HG03575 (cell line): ENCODE results near the gene ABCG8.

Experiments used
- ATAC-seq: cut with Tn5 transposase; IDR thresholded peaks from one replicate; pipeline ENCODE4 v1.9.1; 2021; ENCODE audit not compliant: unreplicated experiment, insufficient number of reproducible peaks, low FRiP score; ENCODE audit errors: extremely low read depth

ABCG8 gene

DNA sequence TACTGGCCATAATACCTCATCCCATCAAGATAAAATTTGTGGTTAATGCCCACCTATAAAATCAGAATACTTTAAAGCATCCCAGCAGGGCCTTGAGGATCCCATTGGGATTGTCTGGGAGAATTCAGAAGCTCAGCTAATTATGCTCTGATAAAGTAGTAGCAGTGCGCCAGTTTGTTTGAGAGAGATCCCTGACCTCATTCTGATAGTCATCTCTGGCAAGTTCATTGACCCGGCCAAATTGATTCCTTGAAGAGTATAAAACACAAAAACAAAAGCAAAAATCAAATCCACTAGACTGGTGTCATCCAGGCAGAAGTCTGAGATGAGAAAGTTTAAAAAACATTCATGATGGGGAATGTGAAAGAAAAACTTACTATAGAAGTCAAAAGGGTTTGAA lies 14.3 kb upstream of the ABCG8 start:
- ATAC-seq, result no peak

- ATAC-seq, result no peak
These were observed 13.7 kb upstream of the ABCG8 start for GRCh38 chr2:43824951-43825493.

DNA sequence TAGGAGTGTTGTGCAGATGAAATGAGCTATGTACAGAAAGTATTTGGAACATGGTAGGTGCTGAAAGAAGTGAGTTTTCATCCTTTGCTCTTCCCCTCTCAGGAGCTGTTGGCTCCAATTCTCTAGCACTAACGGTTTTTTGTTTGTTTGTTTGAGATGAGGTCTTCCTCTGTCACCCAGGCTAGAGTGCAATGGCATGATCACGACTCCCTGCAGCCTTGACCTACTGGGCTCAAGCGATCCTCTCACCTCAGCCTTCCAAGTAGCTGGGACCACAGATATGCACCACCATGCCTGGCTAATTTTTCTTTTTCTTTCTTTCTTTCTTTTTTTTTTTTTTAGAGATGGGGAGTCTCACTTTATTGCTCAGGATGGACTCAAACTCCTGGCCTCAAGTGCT lies 12.9 kb upstream of the ABCG8 start:
- ATAC-seq, result no peak

GRCh38 chr2:43826305-43827250 lies 12.2 kb upstream of the ABCG8 start:
- no peak for ATAC-seq

GRCh38 chr2:43831543-43832294 lies 7.1 kb upstream of the ABCG8 start:
- no peak for ATAC-seq

GRCh38 chr2:43832457-43832856 lies 6.3 kb upstream of the ABCG8 start:
- no peak for ATAC-seq

- no peak for ATAC-seq
These were observed 1.7 kb upstream of the ABCG8 start for GRCh38 chr2:43837033-43837432.

DNA sequence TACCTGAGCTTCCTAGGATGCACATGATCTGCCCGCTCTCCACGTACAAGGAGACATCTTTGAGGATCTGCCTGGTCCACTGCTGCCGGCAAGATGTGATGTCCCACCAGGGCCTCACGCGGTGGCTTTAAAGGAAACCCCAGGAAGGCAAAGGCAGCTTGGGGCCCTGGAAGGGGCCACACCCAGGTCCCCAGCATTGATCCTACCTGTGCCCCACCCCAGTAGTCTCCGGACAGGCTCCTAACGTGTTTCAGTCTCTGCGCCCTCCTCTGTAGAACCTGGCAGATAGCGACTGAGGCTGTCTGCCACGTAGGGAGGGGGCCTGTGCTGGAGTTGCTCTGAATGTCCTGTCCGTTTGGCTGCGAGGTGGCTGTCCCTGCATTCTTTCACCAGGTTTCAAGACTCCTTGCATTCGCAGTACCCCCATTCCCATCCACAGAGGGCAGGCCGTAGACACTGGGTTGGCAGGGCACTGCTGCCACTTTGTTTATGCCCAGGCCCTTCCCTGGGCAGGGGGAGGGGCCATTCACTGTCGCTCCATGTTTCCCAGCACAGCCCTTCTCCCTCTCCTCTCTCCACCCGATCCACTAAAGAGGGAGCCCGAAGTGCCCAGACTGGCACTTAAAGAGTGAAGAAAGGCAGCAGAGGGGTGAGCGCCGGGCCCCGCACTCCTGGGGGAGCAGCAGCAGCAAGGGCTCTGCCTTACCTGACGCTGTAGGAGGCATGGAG lies 776 bp upstream of the ABCG8 start:
- no peak for ATAC-seq

DNA sequence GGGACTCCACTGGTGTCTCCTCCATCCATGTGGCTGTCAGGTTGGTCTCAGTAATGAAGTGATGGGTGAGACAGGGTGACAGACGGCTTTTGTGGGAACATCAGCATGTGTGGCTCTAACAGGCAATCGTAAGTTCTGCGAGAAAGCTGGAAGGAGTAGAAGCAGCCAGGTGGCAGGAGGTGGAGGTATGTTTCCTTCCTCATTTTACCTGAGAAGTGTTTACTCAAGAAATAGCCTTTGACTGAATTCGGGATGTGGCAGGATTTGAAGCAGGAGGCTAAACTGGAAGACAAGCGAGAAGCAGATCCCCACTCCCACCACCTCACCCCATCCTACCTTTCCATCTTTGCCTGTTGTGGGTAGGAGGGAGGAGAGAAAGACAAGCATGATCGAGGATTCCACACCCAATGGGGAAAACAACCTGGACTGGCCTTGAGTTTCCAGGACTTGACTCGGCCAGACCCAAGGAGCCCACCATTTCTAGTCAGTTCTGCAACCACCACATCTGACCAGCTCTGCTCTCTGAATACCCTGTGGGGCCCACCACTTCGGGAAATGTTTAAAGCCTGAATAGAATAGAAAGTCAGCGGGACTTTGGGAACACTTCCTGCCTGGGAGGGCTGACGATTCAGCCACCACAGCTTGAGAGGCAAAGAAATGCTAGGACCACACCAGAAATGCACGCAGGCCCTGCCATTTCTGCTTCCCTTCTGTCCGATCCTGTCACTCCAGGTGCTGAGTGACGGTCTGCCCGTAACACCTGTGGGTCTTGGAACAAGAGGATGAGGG lies 1.2 kb downstream of the ABCG8 start:
- no peak for ATAC-seq

DNA sequence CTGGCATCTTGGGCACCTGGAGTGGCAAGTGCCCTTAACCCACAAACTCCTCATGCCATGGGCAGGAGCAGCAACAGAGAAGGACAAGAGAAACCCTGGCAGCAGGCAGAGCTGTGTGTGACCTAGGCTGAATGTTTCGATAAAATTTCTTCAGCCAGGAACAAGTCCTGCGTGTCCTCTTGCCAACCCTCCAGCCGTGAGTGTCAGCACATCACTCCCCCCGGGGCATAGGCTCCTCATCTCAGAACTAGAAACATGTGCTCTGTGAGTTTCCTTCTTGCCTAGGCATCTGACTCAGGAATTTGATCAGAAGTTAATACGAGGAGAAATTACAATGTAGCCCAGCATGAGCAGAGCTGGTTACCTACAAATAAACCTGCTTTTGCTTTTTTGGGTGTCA lies 2.2 kb downstream of the ABCG8 start:
- ATAC-seq, result no peak

DNA sequence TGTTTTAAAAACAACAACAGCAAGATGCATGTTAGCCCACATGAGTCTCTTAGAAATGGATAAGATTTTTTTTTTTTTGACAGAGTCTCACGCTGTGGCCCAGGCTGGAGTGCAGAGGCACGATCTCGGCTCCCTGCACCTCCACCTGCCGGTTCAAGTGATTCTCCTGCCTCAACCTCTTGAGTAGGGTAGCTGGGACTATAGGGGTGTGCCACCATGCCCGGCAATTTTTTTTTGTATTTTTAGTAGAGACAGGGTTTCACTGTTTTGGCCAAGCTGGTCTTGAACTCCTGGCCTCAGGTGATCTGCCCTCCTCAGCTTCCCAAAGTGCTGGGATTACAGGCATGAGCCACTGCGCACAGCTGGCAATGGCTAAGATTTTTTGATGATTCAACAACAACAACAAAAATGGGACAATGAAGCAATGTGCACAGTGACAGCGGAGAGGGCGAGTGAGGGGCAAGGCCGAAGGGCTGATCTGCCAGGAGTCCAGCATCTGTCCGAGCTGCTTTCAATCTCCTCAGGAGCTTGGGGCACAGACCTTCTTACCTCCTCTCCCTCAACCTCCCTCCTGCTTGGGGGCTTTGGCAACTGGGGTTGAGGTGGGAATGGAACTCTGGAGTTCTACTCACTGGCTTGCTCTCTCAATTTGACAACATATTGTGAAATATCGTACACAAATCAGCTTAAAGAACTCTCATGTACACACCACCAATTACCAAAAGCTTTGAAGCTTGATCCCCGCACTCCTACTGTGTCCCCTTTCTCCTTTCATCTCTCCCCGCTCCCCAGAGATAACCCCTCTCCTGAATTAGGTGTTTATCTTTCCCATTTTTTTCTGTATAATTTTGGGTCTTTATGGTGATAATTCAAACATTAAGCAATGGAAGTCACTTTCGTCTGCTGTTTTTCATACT lies 3.4 kb downstream of the ABCG8 start:
- no peak for ATAC-seq

DNA sequence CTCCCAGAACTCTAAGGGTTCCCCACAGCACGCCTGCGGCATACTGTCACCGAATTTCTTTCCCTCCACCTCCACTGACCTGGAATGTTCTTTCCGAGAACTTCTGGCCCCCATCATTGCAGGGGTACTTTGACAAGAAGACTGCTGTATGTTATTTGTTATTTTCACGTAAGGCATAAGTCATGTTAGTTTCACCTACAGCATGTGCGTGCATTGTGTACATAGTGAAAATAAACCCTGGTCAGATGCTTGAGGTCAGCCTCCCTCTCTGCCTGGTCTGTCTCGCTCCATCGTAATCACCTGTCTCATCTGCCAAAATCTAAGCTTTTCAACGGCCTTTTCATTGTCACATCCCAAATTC lies 4.1 kb downstream of the ABCG8 start:
- ATAC-seq, result no peak

- no peak for ATAC-seq
These were observed 6.4 kb downstream of the ABCG8 start for GRCh38 chr2:43845181-43845580.

DNA sequence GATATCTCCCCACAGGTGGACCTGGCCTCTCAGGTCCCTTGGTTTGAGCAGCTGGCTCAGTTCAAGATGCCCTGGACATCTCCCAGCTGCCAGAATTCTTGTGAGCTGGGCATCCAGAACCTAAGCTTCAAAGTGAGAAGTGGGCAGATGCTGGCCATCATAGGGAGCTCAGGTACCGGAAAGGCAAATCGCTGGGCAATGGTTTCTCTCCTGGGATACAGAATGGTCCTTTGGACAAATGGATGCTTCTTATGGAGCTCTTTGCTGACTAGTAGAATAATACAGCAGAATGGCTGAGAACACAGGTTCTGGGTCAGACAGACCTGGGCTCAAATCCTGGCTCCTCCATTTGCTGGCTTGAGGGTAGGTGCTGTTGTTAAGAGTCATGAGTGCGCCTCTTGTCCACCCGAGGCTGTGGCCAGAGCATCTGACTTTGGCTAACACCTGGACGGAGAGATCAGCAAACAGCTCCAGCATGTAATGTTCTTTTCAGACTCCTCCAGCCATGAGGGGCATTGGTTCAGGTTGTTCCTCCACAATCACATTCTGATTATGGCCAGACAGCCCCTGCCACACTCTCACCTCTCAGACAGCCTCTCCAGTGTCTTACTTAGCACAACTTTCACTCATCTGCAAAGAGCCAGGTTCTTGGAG lies 7.5 kb downstream of the ABCG8 start:
- ATAC-seq, result no peak

DNA sequence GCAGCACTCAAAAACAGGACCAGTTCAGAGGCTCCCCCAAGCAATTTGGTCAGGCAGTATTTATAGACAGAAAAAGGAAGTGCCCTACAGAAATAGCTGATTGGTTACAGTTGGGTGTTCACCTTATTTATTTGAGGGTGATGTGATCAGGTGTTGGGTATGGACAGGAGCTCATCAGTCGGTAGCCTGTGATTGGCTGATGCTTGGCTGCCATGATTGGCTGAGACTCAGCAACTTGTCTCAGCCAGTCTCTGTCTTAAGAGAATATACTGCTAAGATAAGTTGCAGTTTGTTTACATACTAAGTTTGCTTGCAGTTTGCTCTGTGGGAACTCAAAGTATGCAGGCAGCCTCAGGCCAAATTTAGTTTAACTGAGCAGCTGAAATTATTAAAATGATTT lies 9.4 kb downstream of the ABCG8 start:
- ATAC-seq, result no peak

DNA sequence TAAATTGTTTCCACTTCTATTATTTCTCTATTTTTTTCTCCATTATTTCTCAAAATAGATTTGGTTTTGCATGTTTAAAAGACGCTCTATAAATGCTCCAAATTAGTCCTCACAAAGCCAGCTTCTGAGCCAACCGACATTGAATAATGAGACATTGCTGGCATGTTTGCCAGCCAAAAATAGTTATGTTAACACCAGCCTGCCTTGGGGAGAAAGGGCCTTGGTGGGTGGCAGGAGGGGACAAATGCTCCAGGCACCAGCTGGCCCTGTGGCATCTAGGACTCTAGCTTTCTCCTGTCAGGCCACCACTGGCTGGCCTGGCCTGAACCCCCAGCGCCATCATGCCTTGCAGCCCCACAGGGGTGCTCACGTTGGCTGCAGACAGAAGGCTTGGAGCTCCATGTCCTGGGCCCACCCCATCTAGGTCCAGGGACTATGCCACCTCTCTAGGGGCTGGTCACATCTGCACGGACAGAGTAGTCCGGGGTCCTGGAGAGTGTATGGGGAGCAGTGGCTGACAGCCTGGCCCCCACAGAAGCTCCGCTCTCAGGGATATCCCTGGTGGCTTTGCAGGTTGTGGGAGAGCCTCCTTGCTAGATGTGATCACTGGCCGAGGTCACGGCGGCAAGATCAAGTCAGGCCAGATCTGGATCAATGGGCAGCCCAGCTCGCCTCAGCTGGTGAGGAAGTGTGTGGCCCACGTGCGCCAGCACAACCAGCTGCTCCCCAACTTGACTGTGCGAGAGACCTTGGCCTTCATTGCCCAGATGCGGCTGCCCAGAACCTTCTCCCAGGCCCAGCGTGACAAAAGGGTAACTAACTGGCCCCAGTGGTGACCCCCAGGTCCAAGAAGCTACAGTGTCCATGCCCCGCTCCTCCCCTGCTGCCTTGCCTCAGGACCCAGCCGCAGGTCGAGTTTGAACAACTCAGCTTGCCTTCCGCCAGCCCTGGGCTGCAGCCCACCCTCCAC lies 12.5 kb downstream of the ABCG8 start:
- no peak for ATAC-seq
